Gastroesophageal sphincter (tissue), 3 donors: ENCODE data around the gene ARHGAP22.

Experiments used
- CTCF ChIP-seq, 4 experiments: fragments of 200-600 bp in 2 of 4; fragments of 450-650 bp in 2 of 4; sonication (generic) in 1 of 4; IDR thresholded peaks; one replicate each; pipeline ENCODE4 v1.5.1; 2017 to 2019; ENCODE audit warnings: antibody characterized with exemption in 4 of 4, mild to moderate bottlenecking in 2 of 4, moderate library complexity in 2 of 4
- EP300 ChIP-seq: sonication (generic); formaldehyde crosslinking; IDR thresholded peaks from one replicate; pipeline ENCODE4 v1.6.1; 2017; ENCODE audit warnings: antibody characterized with exemption, mild to moderate bottlenecking
- POLR2A ChIP-seq, 2 donors: fragments of 450-650 bp; IDR thresholded peaks; one replicate each; pipeline ENCODE4 v1.6.1; 2017; ENCODE audit warnings: antibody characterized with exemption in 2 of 2, mild to moderate bottlenecking in 2 of 2, moderate library complexity in 1 of 2
- POLR2AphosphoS5 ChIP-seq: sonication (generic); formaldehyde crosslinking; IDR thresholded peaks from one replicate; pipeline ENCODE4 v1.6.1; 2017; ENCODE audit warnings: antibody characterized with exemption

GRCh38 chr10:48431871-48432270 lies 173.0 kb downstream of the ARHGAP22 start:
- TF ChIP-seq CTCF (IDR thresholded peaks at IDR 0.05): no peak
- no peak for TF ChIP-seq EP300
- TF ChIP-seq POLR2A (IDR thresholded peaks at IDR 0.05): no peak
- no peak for TF ChIP-seq POLR2AphosphoS5
